Adrenal gland (tissue), 12 donors: Measurements from ENCODE around the gene PIEZO2. TPM values are rescaled to one million over a fixed set of nuclear protein-coding genes. Genes with fewer than 3 reads are reported as not detected.

ENCODE experiments used
- DNase-seq, 7 donors: peaks; one replicate each; pipeline ENCODE4 v3.0.0-alpha.2; 2019 to 2020
- H3K27ac ChIP-seq, 5 donors: fragments of 200-600 bp; sonication (generic) in 4 of 5; 1 replicate in 3 of 5; 2 replicates in 2 of 5; pipeline versions ENCODE4 v1.5.1 to v1.8.0; 2016 to 2020; ENCODE audit warnings: mild to moderate bottlenecking in 1 of 5
- H3K27me3 ChIP-seq: fragments of 200-600 bp; 2 replicates; pipeline ENCODE4 v1.8.0; 2021
- H3K36me3 ChIP-seq, 2 donors: fragments of 200-600 bp; replicated peaks in 1 of 2; 1 replicate in 1 of 2; 2 replicates in 1 of 2; pipeline versions ENCODE4 v1.5.1 to v1.8.0; 2018 to 2022
- H3K4me1 ChIP-seq, 2 donors: fragments of 200-600 bp; replicated peaks in 1 of 2; 1 replicate in 1 of 2; 2 replicates in 1 of 2; pipeline versions ENCODE4 v1.5.1 to v1.8.0; 2018 to 2021
- H3K4me3 ChIP-seq, 4 donors: fragments of 200-600 bp; sonication (generic) in 3 of 4; one replicate each; pipeline ENCODE4 v1.5.1; 2016 to 2018
- H3K9me3 ChIP-seq, 3 donors: fragments of 200-600 bp; sonication (generic) in 1 of 3; replicated peaks in 1 of 3; 1 replicate in 2 of 3; 2 replicates in 1 of 3; pipeline versions ENCODE4 v1.5.1 to v1.8.0; 2016 to 2021
- CTCF ChIP-seq, 6 experiments: fragments of 450-650 bp in 4 of 6; fragments of 200-600 bp in 2 of 6; sonication (generic) in 1 of 6; IDR thresholded peaks; 1 replicate in 5 of 6; 2 replicates in 1 of 6; pipeline versions ENCODE4 v1.5.1 to v1.8.0; 2016 to 2021; ENCODE audit warnings: antibody characterized with exemption in 6 of 6, mild to moderate bottlenecking in 2 of 6, moderate library complexity in 1 of 6
- POLR2A ChIP-seq, 2 donors: fragments of 450-650 bp; IDR thresholded peaks; one replicate each; pipeline ENCODE4 v1.6.1; 2017; ENCODE audit warnings: antibody characterized with exemption in 2 of 2, mild to moderate bottlenecking in 2 of 2, moderate library complexity in 1 of 2
- WGBS, 4 donors: extraction: QIAGEN DNeasy Blood & Tissue Kit in 2 of 4; methylation state at CpG; one replicate each; pipeline versions ENCODE4 v1.1.5 to v1.1.7; 2013 to 2017; 5-methylcytosine and 5-hydroxymethylcytosine counted together
- intact Hi-C, 2 donors: fragments of 100-400 bp; cut with DNase I; formaldehyde crosslinking; loops; one replicate each; pipeline versions ENCODE4 v1.14.1 to v1.15.0; 2022 to 2023
- polyA plus RNA-seq, 3 donors: library from polyadenylated mRNA; stranded (reverse); fragments of 200-250 nt in 2 of 3; fragments of 350-450 nt in 1 of 3; fragmentation: Illumina TruSeq in 1 of 3; extraction: RNeasy Lipid Tissue Mini Kit (QIAGEN cat#74804) in 1 of 3; gene quantifications; one replicate each; pipeline ENCODE4 v1.2.3, GENCODE V29; 2013 to 2014
- total RNA-seq, 9 donors: library from RNA; depleted of rRNA in 4 of 9; stranded (reverse); fragments of >200 nt in 4 of 9; fragments of 120-200 nt in 1 of 9; fragmentation: NEBNext Ultra II Directional in 1 of 9; extraction: Animal tissue kit (Norgen Biotek cat#: 25700) in 1 of 9; gene quantifications; one replicate each; pipeline versions ENCODE4 v1.1.0 to v1.2.4, GENCODE V29; 2013 to 2023
- donor health status: healthy with polysubstance abuse.
- donor health status: Bipolar disorder and iron deficiency.
- donor health status: DM: yes; HTN: yes; CAD: no.
- donor health status: DM: no; HTN: no; CAD: no.
- donor health status: DM: no; HTN: no; CAD: no.
- donor health status: DM: yes; HTN: yes; CAD: no.

Gene PIEZO2
- total and polyA plus RNA-seq, 12 donors: 0.88 to 18.0 (median 2.6) TPM

GRCh38 chr18:11156978-11157377 lies 7.6 kb upstream of the PIEZO2 start:
- Histone ChIP-seq H3K9me3 (no peaks in the 10 kb centered on the region), H3K4me3 (no peak overlapping the region), H3K4me1 (no peaks in the 10 kb centered on the region), H3K27ac (no peak overlapping the region), H3K27me3 (peaks cover 4% of the 10 kb centered on the region), H3K36me3 (no peaks in the 10 kb centered on the region)
- DNase-seq: no peak
- WGBS, 4 donors: 68 to 82% (median 73%) methylated on average over 1 of the region's 1 CpG
- no peak for TF ChIP-seq CTCF (IDR thresholded peaks at IDR 0.05)
- no peak for TF ChIP-seq POLR2A (IDR thresholded peaks at IDR 0.05)
- intact Hi-C loops: loop anchor here (5.0 to 10.0 kb wide), 3 partner anchors 112 to 592 kb away; no protein-coding TSS in a partner anchor

- no peak for TF ChIP-seq CTCF (IDR thresholded peaks at IDR 0.05)
- no peak for TF ChIP-seq POLR2A (IDR thresholded peaks at IDR 0.05)
- H3K27ac ChIP-seq: no peak overlapping the region
- 61 to 69% (median 66%) methylated on average over 8 of the region's 8 CpGs for WGBS, 4 donors
- H3K36me3 ChIP-seq: no peaks in the 10 kb centered on the region
- peaks cover 9% of the 10 kb centered on the region for H3K27me3 ChIP-seq
- no peak for DNase-seq
- no peaks in the 10 kb centered on the region for H3K4me1 ChIP-seq
- H3K4me3 ChIP-seq: no peak overlapping the region
- H3K9me3 ChIP-seq: no peaks in the 10 kb centered on the region
- intact Hi-C loops: loop anchor here (5.0 to 10.0 kb wide), 3 partner anchors 110 to 590 kb away; no protein-coding TSS in a partner anchor
These were observed 5.8 kb upstream of the PIEZO2 start for GRCh38 chr18:11155034-11155759.

- H3K36me3 ChIP-seq: no peaks in the 10 kb centered on the region
- H3K4me1 ChIP-seq: no peaks in the 10 kb centered on the region
- H3K27me3 ChIP-seq: peaks cover 15% of the 10 kb centered on the region
- WGBS, 4 donors: 26 to 31% (median 29%) methylated on average over 2 of the region's 2 CpGs
- TF ChIP-seq CTCF (IDR thresholded peaks at IDR 0.05) (peak; percentile 27 to 66 (median 43)), POLR2A (IDR thresholded peaks at IDR 0.05) (no peak)
- DNase-seq: no peak
- intact Hi-C loops: loop anchor here in 1 of 2 donors (5.0 to 10.0 kb wide), 3 partner anchors 110 to 590 kb away; no protein-coding TSS in a partner anchor
- no peaks in the 10 kb centered on the region for H3K9me3 ChIP-seq
- H3K27ac ChIP-seq: no peak overlapping the region
- no peak overlapping the region for H3K4me3 ChIP-seq
These were observed 5.1 kb upstream of the PIEZO2 start for GRCh38 chr18:11154368-11154989.

- intact Hi-C loops: loop anchor here in 1 of 2 donors (5.0 to 10.0 kb wide), 3 partner anchors 108 to 588 kb away; no protein-coding TSS in a partner anchor
- peaks cover 23% of the 10 kb centered on the region for H3K27me3 ChIP-seq
- TF ChIP-seq CTCF (IDR thresholded peaks at IDR 0.05): no peak
- peaks cover 0 to 5% of the 10 kb centered on the region in 2 donors for H3K4me1 ChIP-seq
- DNase-seq: no peak
- H3K36me3 ChIP-seq: no peaks in the 10 kb centered on the region
- H3K27ac ChIP-seq: no peak overlapping the region
- no peaks in the 10 kb centered on the region for H3K9me3 ChIP-seq
- 66 to 77% (median 71%) methylated on average over 2 of the region's 2 CpGs for WGBS, 4 donors
- no peak overlapping the region for H3K4me3 ChIP-seq
These were observed 3.7 kb upstream of the PIEZO2 start for GRCh38 chr18:11153097-11153496.
